H1 (cell line): ENCODE data around the gene CLEC4F. TPM values are rescaled to one million over a fixed set of nuclear protein-coding genes. Genes with fewer than 3 reads are reported as not detected.

ENCODE experiments used
- CTCF ChIA-PET: fragments of 300-600 bp; sonication (Branson Sonifier 250); formaldehyde crosslinking; loops from one replicate; lab custom pipeline; 2021; ENCODE audit not compliant: partially characterized antibody; lab: Charles Lee
- POLR2A ChIA-PET: fragments of 300-600 bp; sonication (Branson Sonifier 250); formaldehyde crosslinking; loops from one replicate; lab custom pipeline; 2021; ENCODE audit warnings: inconsistent platforms; ENCODE audit not compliant: partially characterized antibody; lab: Charles Lee
- DNase-seq, 2 experiments: peaks; one replicate each; pipeline versions ENCODE4 v3.0.0 to v3.0.0-alpha.2; 2010 to 2022; ENCODE audit warnings: low spot score in 2 of 2, low read depth in 1 of 2, mixed read lengths in 1 of 2
- FAIRE-seq: peaks from 2 replicates; lab custom pipeline; 2011; peaks lifted over from hg19 to GRCh38; lab: Jason Lieb, UNC
- H2AFZ ChIP-seq: 2 replicates; pipeline ENCODE4 v1.8.1; 2012; ENCODE audit warnings: low read length, inconsistent platforms
- H2AK5ac ChIP-seq: 2 replicates; pipeline ENCODE4 v1.6.1; 2013; ENCODE audit warnings: low read depth, low read length
- H2BK120ac ChIP-seq: replicated peaks from 2 replicates; pipeline ENCODE3; 2013; ENCODE audit warnings: low read depth, low read length, inconsistent platforms
- H2BK12ac ChIP-seq: 2 replicates; pipeline ENCODE4 v1.6.1; 2013; ENCODE audit warnings: low read depth, low read length
- H2BK15ac ChIP-seq: 2 replicates; pipeline ENCODE4 v1.6.1; 2013; ENCODE audit warnings: low read length
- H2BK20ac ChIP-seq: 2 replicates; pipeline ENCODE4 v1.6.1; 2013; ENCODE audit warnings: low read length
- H2BK5ac ChIP-seq: 2 replicates; pipeline ENCODE4 v1.6.1; 2013; ENCODE audit warnings: low read depth, low read length
- H3K14ac ChIP-seq: 2 replicates; pipeline ENCODE4 v1.6.1; 2013; ENCODE audit warnings: inconsistent platforms; ENCODE audit not compliant: insufficient read length
- H3K18ac ChIP-seq: 2 replicates; pipeline ENCODE4 v1.6.1; 2013; ENCODE audit warnings: low read length; ENCODE audit errors: extremely low read depth
- H3K23ac ChIP-seq: 2 replicates; pipeline ENCODE4 v1.6.1; 2013; ENCODE audit warnings: inconsistent platforms; ENCODE audit not compliant: insufficient read length
- H3K23me2 ChIP-seq: 2 replicates; pipeline ENCODE4 v1.6.1; 2013; ENCODE audit warnings: low read depth, low read length
- H3K27ac ChIP-seq: 2 replicates; pipeline ENCODE4 v1.6.1; 2011; ENCODE audit warnings: low read depth, low read length, inconsistent platforms
- H3K27me3 ChIP-seq, 4 experiments: replicated peaks in 1 of 4; 1 replicate in 1 of 4; 2 replicates in 3 of 4; pipeline versions ENCODE4 v1.6.1 to v1.8.1; 2011 to 2013; ENCODE audit warnings: low read length in 3 of 4, mild to moderate bottlenecking in 3 of 4, inconsistent platforms in 2 of 4, mixed read lengths in 2 of 4, moderate library complexity in 1 of 4; ENCODE audit not compliant: control insufficient read depth in 3 of 4, insufficient read depth in 3 of 4; ENCODE audit errors: extremely low read depth in 1 of 4
- H3K36me3 ChIP-seq, 4 experiments: 2 replicates each; pipeline versions ENCODE4 v1.6.1 to v1.8.1; 2011 to 2013; ENCODE audit warnings: mild to moderate bottlenecking in 4 of 4, low read length in 3 of 4, moderate library complexity in 2 of 4, control low read depth in 1 of 4, inconsistent platforms in 1 of 4; ENCODE audit not compliant: insufficient read depth in 4 of 4, control insufficient read depth in 2 of 4
- H3K4ac ChIP-seq: replicated peaks from 2 replicates; pipeline ENCODE3; 2013; ENCODE audit warnings: low read length, low read depth, mixed read lengths, inconsistent platforms; ENCODE audit not compliant: insufficient read length
- H3K4me1 ChIP-seq, 4 experiments: replicated peaks in 1 of 4; 1 replicate in 1 of 4; 2 replicates in 3 of 4; pipeline versions ENCODE4 v1.6.1 to v1.8.1; 2011 to 2013; ENCODE audit warnings: low read length in 3 of 4, inconsistent platforms in 2 of 4, mixed read lengths in 1 of 4; ENCODE audit not compliant: insufficient read depth in 4 of 4, control insufficient read depth in 3 of 4
- H3K4me2 ChIP-seq, 2 experiments: 2 replicates each; pipeline versions ENCODE4 v1.6.1 to v1.8.1; 2011 to 2013; ENCODE audit warnings: low read depth in 2 of 2, low read length in 2 of 2, control low read depth in 1 of 2, inconsistent platforms in 1 of 2, mild to moderate bottlenecking in 1 of 2; ENCODE audit not compliant: insufficient read depth in 1 of 2
- H3K4me3 ChIP-seq, 4 experiments: fragments of 200-600, 300-600 bp in 1 of 4; sonication (generic), shearing (Covaris generic), sonication (Bioruptor Twin) in 1 of 4; 2 replicates each; pipeline versions ENCODE4 v1.5.1 to v1.8.1; 2011 to 2016; ENCODE audit warnings: low read length in 4 of 4, low read depth in 3 of 4, control low read depth in 2 of 4, inconsistent platforms in 2 of 4, mild to moderate bottlenecking in 2 of 4, mixed read lengths in 1 of 4, moderate library complexity in 1 of 4; ENCODE audit not compliant: insufficient read depth in 2 of 4; ENCODE audit errors: extremely low read depth in 1 of 4
- H3K56ac ChIP-seq: replicated peaks from 2 replicates; pipeline ENCODE3; 2013; ENCODE audit warnings: low read depth, mild to moderate bottlenecking, mixed read lengths, low read length, inconsistent platforms; ENCODE audit not compliant: insufficient read length
- H3K79me1 ChIP-seq: 2 replicates; pipeline ENCODE4 v1.6.1; 2013; ENCODE audit warnings: low read depth, low read length, control low read depth
- H3K79me2 ChIP-seq, 2 experiments: 2 replicates each; pipeline versions ENCODE4 v1.6.1 to v1.8.1; 2012 to 2013; ENCODE audit warnings: low read length in 2 of 2, mild to moderate bottlenecking in 2 of 2, inconsistent platforms in 1 of 2; ENCODE audit not compliant: insufficient read depth in 2 of 2, control insufficient read depth in 1 of 2
- H3K9ac ChIP-seq, 4 experiments: replicated peaks in 1 of 4; 1 replicate in 1 of 4; 2 replicates in 3 of 4; pipeline versions ENCODE4 v1.6.1 to v1.8.1; 2011 to 2013; ENCODE audit warnings: low read depth in 3 of 4, low read length in 3 of 4, control low read depth in 2 of 4, mild to moderate bottlenecking in 2 of 4, moderate library complexity in 2 of 4, inconsistent platforms in 1 of 4; ENCODE audit errors: extremely low read depth in 1 of 4
- H3K9me3 ChIP-seq, 2 experiments: 2 replicates each; pipeline versions ENCODE4 v1.6.1 to v1.8.1; 2012 to 2013; ENCODE audit warnings: mild to moderate bottlenecking in 2 of 2, moderate library complexity in 2 of 2, control low read depth in 1 of 2, inconsistent platforms in 1 of 2, low read depth in 1 of 2, low read length in 1 of 2, mixed read lengths in 1 of 2; ENCODE audit not compliant: insufficient read depth in 2 of 2
- H4K20me1 ChIP-seq, 2 experiments: replicated peaks in 1 of 2; 2 replicates each; pipeline versions ENCODE3 to v1.8.1; 2011 to 2013; ENCODE audit warnings: inconsistent platforms in 2 of 2, low read length in 2 of 2, mild to moderate bottlenecking in 1 of 2; ENCODE audit not compliant: insufficient read depth in 2 of 2, control insufficient read depth in 1 of 2
- H4K5ac ChIP-seq: 2 replicates; pipeline ENCODE4 v1.6.1; 2013; ENCODE audit warnings: low read length, low read depth, mixed read lengths, inconsistent platforms; ENCODE audit not compliant: insufficient read length
- H4K8ac ChIP-seq: 2 replicates; pipeline ENCODE4 v1.8.0; 2013; ENCODE audit warnings: mild to moderate bottlenecking, moderate library complexity, low read length, inconsistent platforms; ENCODE audit not compliant: insufficient read depth; ENCODE audit errors: extremely low read depth
- H4K91ac ChIP-seq: replicated peaks from 2 replicates; pipeline ENCODE3; 2013; ENCODE audit warnings: low read length, mixed read lengths, inconsistent platforms; ENCODE audit not compliant: insufficient read length
- CHD1 ChIP-seq: IDR thresholded peaks from 2 replicates; pipeline ENCODE4 v1.6.1; 2012; ENCODE audit warnings: low read depth, low read length, improper control_type of control experiment
- EZH2 ChIP-seq: fragments of 200-600 bp; sonication (generic); IDR thresholded peaks from 2 replicates; pipeline ENCODE4 v1.7.1; 2012; ENCODE audit warnings: low read depth, mild to moderate bottlenecking, moderate library complexity, low read length, inconsistent platforms; ENCODE audit not compliant: severe bottlenecking
- SP2 ChIP-seq: IDR thresholded peaks from 2 replicates; pipeline ENCODE4 v1.6.1; 2012; ENCODE audit warnings: mild to moderate bottlenecking, low read length, inconsistent platforms
- TBP ChIP-seq: IDR thresholded peaks from 2 replicates; pipeline ENCODE4 v1.6.1; 2011; ENCODE audit warnings: low read depth, low read length, improper control_type of control experiment
- TCF12 ChIP-seq: IDR thresholded peaks from 2 replicates; pipeline ENCODE4 v1.6.1; 2011; ENCODE audit warnings: low read depth, mild to moderate bottlenecking, low read length
- WGBS, 2 experiments: shearing (Covaris generic) in 1 of 2; methylation state at CpG; one replicate each; pipeline versions ENCODE4 v1.1.6 to v1.1.7; 2013 to 2015; ENCODE audit warnings: low lambda C conversion rate in 2 of 2, mixed read lengths in 2 of 2, inconsistent platforms in 1 of 2, low coverage in 1 of 2, missing lambda C conversion rate in 1 of 2; ENCODE audit not compliant: insufficient replicate concordance in 2 of 2, insufficient coverage in 1 of 2, insufficient read length in 1 of 2; ENCODE audit errors: extremely low coverage in 1 of 2, missing lambda C conversion rate in 1 of 2; 5-methylcytosine and 5-hydroxymethylcytosine counted together
- polyA plus RNA-seq, 7 experiments: library from polyadenylated mRNA; depleted of rRNA in 3 of 7; stranded (reverse) in 5 of 7; unstranded in 2 of 7; fragments of >200 nt in 5 of 7; fragments of 200-250 nt in 2 of 7; gene quantifications; 1 replicate in 5 of 7; 2 replicates in 1 of 7; 4 replicates in 1 of 7; pipeline versions ENCODE4 v1.2.1 to v1.2.3, GENCODE V29; 2011 to 2013; ENCODE audit warnings: missing spikeins in 2 of 7, mixed read lengths in 2 of 7
- total RNA-seq: library from RNA; stranded (reverse); fragmentation: NEBNext Ultra II Directional; extraction: Animal tissue kit (Norgen Biotek cat#: 25700); gene quantifications from 2 replicates; pipeline ENCODE4 v1.2.1, GENCODE V29; 2021

Gene CLEC4F
- total and polyA plus RNA-seq, 2 of the 8 experiments (the other 6 are each of a cell fraction or from before 2014, with no cell fraction given) = not detected

- no peak for FAIRE-seq
- no peak overlapping the region for H2BK12ac ChIP-seq
- H3K56ac ChIP-seq = no peak overlapping the region
- no peaks in the 10 kb centered on the region for H3K27me3 ChIP-seq
- H3K79me1 ChIP-seq = no peaks in the 10 kb centered on the region
- H2AK5ac ChIP-seq = no peak overlapping the region
- H2BK120ac ChIP-seq = no peak overlapping the region
- no peaks in the 10 kb centered on the region for H3K79me2 ChIP-seq
- H3K23me2 ChIP-seq = no peaks in the 10 kb centered on the region
- no peak overlapping the region for H2BK20ac ChIP-seq
- no peak overlapping the region for H3K27ac ChIP-seq
- TF ChIP-seq EZH2 (no peak), TBP (no peak), SP2 (no peak), CHD1 (no peak), TCF12 (no peak)
- TF ChIP-seq, all 59 proteins: peak for 0
- POLR2A ChIA-PET = no interaction called here
- H2AFZ ChIP-seq = no peak overlapping the region
- no peak overlapping the region for H3K9ac ChIP-seq
- no peak overlapping the region for H3K14ac ChIP-seq
- no peak overlapping the region for H2BK15ac ChIP-seq
- peak in 1 of 2 experiments; percentile 22 for DNase-seq
- CTCF ChIA-PET = interaction anchor here (0.9 to 3.0 kb wide), 3 partner anchors 10 to 68 kb away, joined by 3 to 24 read pairs (median 11); no protein-coding TSS in a partner anchor
- H3K9me3 ChIP-seq = no peaks in the 10 kb centered on the region
- H3K4me1 ChIP-seq = no peaks in the 10 kb centered on the region
- no peak overlapping the region for H4K91ac ChIP-seq
- no peak overlapping the region for H3K18ac ChIP-seq
- no peak overlapping the region for H2BK5ac ChIP-seq
- no peak overlapping the region for H4K8ac ChIP-seq
- no peak overlapping the region for H3K23ac ChIP-seq
- H3K4me3 ChIP-seq = no peak overlapping the region
- no peaks in the 10 kb centered on the region for H4K20me1 ChIP-seq
- H3K36me3 ChIP-seq = no peaks in the 10 kb centered on the region
- WGBS, 2 experiments = 98% methylated on average over 4 of the region's 4 CpGs; no CpG with 5 or more reads in 1 of the 2 experiments
- H3K4ac ChIP-seq = no peak overlapping the region
- H4K5ac ChIP-seq = no peak overlapping the region
- no peak overlapping the region for H3K4me2 ChIP-seq
Measured at GRCh38 chr2:70854411-70854810, 34.0 kb upstream of the CLEC4F start.
